AG10803 (cell line): ENCODE measurements around the gene GRM5.
"Not testable (repeated sequence)": the region's sequence is repeated elsewhere in the genome, so short reads cannot be mapped to it uniquely, and the experiment has no call there.

ENCODE experiments used
- DNase-seq: peaks from one replicate; pipeline ENCODE4 v3.0.0; 2010; ENCODE audit warnings: low read depth
- H3K4me3 ChIP-seq: 2 replicates; pipeline ENCODE4 v1.5.1; 2011; ENCODE audit warnings: mild to moderate bottlenecking, low read length, control low read depth
- CTCF ChIP-seq: conservative IDR thresholded peaks from 2 replicates; pipeline ENCODE4 v1.5.1; 2011; ENCODE audit warnings: mild to moderate bottlenecking, low read length, control low read depth, inconsistent platforms

The GRM5 gene

GRCh38 chr11:88536616-88537265, 529.0 kb downstream of the GRM5 start:
- no peak for DNase-seq
- TF ChIP-seq CTCF, result no peak
- H3K4me3 ChIP-seq, result no peak overlapping the region

GRCh38 chr11:88535916-88536547, 529.8 kb downstream of the GRM5 start:
- no peak for TF ChIP-seq CTCF
- no peak overlapping the region for H3K4me3 ChIP-seq
- peak; percentile 91 for DNase-seq

- no peak for TF ChIP-seq CTCF
- peak; percentile 41 for DNase-seq
- H3K4me3 ChIP-seq, result no peak overlapping the region
These were observed 530.5 kb downstream of the GRM5 start for GRCh38 chr11:88535266-88535665.

- not testable (repeated sequence) for DNase-seq, H3K4me3 ChIP-seq
These were observed 531.1 kb downstream of the GRM5 start for GRCh38 chr11:88534706-88535105.

GRCh38 chr11:88534185-88534584, 531.6 kb downstream of the GRM5 start:
- no peak for DNase-seq
- no peak for TF ChIP-seq CTCF
- no peak overlapping the region for H3K4me3 ChIP-seq

- H3K4me3 ChIP-seq, result no peak overlapping the region
- no peak for TF ChIP-seq CTCF
- no peak for DNase-seq
These were observed 532.8 kb downstream of the GRM5 start for GRCh38 chr11:88533001-88533400.

GRCh38 chr11:88531831-88532230, 534.0 kb downstream of the GRM5 start:
- no peak for DNase-seq
- H3K4me3 ChIP-seq, result no peak overlapping the region
- TF ChIP-seq CTCF, result no peak
